LHCN-M2 (cell line): ENCODE results near the gene FOCAD. TPM values are rescaled to one million over a fixed set of nuclear protein-coding genes. Genes with fewer than 3 reads are reported as not detected.
"Not testable (repeated sequence)": the region's sequence is repeated elsewhere in the genome, so short reads cannot be mapped to it uniquely, and the experiment has no call there.

ENCODE experiments used
- DNase-seq: peaks from one replicate; pipeline ENCODE4 v3.0.0-alpha.2; 2012; ENCODE audit warnings: low read depth
- polyA plus RNA-seq: library from polyadenylated mRNA; unstranded; fragments of >200 nt; gene quantifications from one replicate; pipeline ENCODE4 v1.2.1, GENCODE V29; 2012; ENCODE audit warnings: missing spikeins
- total RNA-seq: library from RNA; depleted of rRNA; stranded (reverse); fragments of >200 nt; gene quantifications from 2 replicates; pipeline ENCODE4 v1.2.3, GENCODE V29; 2014; rRNA removed

The FOCAD gene, protein sequence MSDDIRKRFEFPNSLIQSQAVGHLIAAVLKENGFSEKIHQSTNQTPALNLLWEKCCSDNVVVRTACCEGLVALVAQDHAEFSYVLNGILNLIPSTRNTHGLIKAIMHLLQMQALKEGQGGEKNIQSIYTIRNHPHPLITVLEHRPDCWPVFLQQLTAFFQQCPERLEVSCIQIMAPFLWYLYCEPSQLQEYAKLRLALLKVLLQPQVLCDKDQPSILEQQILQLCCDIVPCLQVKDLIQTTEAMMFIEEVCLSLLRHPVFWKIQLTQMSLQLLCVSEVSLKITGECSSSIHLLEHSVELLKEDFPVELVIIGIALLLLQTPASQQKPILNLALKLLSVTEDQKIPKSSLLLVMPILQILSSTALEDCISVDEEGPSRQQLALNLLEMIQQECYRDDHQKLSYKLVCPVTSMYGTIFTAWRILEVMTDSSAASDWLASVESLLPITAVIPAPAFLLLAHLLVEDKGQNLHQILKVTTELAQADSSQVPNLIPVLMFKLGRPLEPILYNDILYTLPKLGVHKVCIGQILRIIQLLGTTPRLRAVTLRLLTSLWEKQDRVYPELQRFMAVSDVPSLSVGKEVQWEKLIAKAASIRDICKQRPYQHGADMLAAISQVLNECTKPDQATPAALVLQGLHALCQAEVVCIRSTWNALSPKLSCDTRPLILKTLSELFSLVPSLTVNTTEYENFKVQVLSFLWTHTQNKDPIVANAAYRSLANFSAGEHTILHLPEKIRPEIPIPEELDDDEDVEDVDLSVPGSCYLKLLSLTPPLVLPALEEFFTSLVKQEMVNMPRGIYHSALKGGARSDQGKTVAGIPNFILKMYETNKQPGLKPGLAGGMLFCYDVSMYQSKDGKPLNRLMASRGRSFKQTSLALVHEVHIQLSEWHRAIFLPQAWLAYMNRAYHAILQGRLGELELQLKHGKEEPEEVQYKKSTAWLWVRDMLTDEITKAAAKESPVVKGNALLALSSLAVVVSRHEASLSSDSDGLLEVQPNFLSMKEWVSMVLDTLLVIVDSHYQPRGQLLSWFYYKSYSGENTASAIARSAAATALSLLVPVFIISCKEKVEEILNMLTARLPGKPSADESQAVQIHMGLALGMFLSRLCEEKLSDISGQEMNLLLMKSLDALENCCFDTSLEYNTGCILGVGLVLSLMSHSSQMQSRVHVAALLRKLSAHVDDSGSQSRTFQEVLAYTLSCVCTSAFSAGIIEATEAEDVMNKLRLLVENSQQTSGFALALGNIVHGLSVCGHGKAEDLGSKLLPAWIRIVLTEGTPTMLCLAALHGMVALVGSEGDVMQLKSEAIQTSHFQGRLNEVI (N-terminal part only)
- 36.0 and 36.8 TPM in 2 replicates for total RNA-seq
- 17.0 TPM for polyA plus RNA-seq

DNA sequence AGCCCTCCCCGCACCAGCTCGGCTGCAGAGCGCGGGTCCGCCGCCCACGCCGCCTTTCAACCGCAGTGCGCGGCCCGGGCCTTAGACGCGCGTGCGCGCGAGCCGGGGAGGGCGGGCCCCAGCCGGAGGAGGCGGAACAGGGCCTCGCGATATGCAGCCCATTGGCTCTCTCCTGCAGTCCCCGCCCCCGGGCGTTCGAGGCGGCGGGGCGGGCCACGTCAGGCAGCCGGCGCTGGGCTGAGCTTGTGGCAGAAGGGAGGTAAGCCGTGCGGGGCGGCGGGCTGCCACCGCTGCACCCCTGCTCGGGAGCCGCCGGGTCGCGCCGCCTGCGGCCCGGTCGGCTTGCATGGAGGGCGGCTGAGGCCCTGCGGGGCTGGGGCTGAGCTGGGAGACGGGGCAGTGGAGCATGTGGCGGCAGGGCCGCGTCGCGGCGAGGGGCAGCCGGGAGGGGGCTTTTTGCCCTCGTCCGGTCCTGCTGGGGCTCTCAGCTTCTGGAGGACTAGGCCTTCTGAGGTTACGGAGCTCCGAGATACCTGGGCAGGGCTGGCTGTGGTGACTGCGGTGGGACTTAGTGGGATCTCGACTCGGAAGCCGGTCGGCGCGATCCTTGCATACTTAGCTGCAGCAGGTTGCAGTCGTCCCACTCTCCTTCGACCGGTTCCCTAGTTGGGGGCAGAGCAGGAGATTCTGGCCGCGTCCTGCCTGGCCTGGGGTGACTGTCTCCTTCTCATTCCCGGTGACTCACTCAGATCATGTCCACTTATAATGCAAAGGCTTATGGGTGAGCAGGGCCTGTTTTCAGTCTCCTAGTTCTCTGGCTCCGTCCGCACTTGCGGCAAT, at the start of gene FOCAD:
Gene FOCAD (plus strand): TSS at position 225 of the 840 bp plus-strand sequence. CDS start 31,095 bp downstream, outside the sequence.
- DNase-seq, result peak; percentile 91

DNA sequence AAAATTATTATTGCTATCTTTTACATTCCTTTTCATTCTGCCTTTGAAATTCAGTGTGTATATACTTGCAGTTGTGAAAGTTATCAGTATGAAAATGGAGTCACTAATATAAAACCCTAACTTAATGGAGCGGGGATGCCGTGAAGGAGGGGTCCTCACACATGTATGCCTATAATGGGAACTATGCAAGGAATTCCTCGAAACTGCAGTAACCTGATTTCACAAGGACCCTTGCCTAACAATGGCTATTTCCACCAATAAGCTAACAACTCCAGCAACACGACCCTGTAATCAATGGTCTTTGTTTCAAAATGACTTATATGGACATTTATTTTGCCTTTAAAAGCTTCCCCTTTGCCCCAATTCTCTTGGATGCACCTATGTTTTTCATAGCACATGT, 49.2 kb upstream of the FOCAD start:
- DNase-seq, result no peak

DNA sequence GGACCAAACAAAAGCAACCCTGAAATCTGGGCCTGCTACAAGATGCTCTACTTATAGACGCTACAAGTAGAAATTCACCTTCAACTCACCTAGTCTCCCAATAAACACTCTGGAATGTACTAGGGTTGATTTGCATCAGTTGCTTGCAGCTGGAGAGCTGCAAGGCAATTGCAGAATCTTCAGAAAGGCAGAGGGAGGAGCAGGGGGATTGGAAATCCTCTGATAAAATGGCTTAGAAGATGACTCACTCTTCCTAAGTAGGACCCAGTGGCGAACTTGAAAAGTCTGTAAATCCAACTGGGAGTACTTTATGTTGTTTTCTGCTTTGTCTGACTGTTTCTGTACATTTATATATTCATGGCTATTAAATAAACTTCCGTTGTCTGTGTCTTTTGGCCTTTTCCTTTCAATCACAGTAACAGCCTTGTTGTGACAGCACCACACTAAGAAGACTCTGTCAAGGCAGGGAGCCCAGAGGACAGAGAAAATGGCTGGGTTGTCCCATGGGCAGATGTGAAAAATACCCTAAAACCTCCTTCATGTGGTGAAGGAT, 47.1 kb upstream of the FOCAD start:
- no peak for DNase-seq

DNA sequence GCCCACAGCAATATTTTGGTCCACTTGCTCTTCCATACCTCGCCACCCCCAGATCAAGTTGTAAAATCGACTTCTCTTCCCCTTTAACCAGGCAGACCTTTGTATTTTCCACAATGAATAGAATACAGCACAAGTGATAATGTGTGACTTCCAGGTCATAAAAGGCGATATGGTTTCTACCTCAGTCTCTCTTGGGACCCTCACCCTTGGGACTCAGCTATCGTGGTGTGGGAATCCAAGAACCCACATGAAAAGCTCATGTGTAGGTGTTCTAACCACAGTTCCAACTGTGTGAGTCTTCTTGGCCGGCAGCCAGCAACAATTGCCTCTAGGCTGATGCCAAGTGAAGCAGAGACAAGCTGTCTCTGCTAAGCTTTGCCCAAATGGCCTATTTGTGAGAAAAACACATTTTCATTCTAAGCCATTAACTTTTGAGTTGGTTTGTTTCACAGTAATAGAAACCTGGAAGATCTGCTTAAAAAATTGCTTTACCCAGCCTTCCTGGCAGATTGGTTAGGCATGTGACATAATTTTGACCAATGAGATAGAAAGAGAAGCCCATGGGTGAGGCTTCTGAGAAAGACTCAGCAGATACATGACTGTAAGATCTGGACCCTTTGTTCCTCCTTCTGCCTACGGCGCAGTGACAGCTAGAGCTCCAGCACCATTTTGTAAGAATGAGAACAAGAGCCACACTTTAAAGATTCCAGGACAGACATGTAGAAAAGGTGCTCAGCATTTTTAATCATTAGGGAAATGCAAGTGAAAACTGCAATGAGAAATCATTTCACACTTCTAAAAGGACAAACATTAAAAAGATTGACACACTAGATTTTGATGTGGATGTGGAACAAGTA, 43.5 kb upstream of the FOCAD start:
- DNase-seq, result peak; percentile 57

DNA sequence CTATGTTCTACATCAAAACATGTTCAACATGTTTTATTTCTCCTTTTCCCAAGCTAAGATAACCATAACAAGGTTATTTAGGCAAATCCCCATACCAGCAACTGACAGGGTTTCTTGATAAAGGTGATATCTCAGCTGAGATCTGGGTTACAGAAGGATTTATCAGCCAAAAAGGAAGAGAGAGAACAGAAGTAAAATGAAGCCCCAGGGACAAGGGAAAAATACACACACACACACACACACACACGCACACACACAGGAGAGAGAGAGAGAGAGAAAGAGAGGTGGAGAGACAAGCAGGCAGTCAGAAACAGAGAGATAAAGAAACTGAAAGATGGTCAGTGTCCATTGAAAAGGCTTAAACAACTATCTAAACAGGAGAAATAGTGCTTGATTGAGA, 42.0 kb upstream of the FOCAD start:
- no peak for DNase-seq

DNA sequence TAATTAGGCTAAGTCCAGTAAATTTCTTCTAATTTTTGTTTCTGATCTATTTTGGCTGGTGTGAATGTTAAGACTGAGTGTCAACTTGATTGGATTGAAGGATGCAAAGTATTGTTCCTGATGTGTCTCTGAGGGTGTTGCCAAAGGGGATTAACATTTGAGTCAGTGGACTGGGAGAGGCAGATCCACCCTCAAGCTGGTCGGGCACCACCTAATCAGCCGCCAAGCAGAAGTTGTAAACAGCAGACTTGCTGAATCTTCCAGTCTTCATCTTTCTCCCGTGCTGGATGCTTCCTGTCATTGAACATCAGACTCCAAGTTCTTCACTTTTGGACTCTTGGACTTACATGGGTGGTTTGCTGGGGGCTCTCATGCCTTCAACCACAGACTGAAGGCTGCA, 40.4 kb upstream of the FOCAD start:
- DNase-seq, result no peak

DNA sequence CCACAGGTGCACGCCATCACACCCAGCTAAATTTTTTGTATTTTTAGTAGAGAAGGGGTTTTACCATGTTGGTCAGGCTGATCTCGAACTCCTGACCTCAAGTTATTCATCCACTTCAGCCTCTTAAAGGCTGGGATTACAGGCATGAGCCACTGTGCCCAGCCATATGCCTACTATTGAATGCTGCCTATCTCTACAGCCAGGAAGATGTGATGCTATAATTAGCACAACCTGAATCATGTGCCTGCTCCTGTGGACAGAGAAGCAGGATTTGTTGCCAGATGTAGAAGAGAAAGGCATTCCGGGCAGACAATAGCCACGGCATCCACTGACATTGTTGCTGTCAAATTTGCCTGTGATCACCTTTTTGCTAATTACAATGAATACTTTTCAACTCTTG, 37.4 kb upstream of the FOCAD start:
- peak; percentile 25 for DNase-seq

DNA sequence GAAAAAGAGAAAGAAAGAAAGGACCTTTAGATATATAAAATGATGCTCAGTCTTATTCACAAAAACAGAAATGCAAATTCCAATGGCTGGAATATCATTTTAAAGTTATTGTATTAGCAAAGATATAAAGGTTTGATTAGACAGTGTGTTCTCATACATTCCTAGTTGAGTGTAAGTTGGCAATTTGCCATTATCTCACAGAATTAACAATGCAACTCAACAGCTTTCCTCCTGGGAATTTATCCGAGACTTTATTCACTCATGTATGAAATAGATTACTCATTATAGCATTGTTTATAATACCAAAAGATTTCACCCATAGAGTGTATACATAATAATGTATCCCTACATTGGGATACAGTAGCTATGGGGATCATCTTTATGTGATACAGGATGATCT, 34.7 kb upstream of the FOCAD start:
- no peak for DNase-seq

DNA sequence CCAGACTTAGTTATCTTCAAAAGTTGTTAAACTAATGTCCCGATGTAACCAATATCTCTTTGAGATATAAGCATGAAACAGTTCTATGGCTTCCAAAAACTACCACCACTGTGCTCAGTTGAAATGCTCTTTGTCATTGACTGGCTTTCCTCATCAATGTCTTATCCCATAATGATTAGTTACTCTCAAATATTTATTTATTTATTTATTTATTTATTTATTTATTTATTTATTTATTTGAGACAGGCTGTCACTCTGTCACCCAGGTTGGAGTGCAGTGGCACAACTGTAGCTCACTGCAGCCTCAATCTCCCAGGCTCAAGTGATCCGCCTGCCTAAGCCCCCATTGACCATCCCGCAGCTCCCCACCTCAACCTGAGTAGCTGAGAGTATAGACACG, 33.7 kb upstream of the FOCAD start:
- DNase-seq, result no peak

DNA sequence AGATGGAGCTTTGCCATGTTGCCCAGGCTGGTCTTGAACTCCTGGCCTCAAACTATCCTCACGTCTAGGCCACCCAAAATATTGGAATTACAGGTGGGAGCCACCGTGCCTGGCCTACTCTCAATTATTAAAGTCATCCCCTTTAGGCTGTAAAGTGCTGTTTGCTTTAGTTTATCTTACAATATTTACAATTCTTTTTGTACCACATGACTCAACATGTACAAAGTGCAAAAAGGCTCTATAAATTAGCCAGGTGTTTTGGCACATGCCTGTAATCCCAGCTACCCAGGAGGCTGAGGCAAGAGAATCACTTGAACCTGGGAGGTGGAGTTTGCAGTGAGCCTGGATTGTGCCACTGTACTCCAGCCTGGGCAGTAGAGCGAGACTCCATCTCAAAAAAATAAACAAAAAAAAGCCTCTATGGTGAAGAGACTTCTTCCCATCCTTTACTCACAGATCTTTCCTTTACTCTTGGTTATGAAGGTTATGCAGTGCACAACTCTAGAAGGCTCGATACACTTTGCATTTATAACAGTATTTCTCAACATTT, 33.2 kb upstream of the FOCAD start:
- no peak for DNase-seq

DNA sequence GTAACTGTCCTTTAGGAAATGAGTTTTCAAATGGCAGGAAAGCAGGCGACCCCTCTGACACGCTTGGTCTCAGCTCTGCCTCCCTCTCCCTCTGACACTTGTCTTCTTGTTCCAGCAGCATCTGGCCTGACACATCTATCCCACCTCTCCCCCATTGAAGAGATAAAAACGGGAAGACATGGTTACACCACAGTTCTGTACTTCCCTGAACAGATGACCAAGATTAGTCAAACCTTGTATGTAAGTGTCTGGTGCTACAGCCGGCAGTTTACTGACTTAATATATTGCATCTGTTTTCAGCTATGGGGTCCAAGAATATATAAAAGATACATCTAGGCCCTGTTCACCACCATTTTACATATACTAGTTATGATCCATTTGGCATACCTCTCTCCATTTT, 32.1 kb upstream of the FOCAD start:
- DNase-seq, result no peak

DNA sequence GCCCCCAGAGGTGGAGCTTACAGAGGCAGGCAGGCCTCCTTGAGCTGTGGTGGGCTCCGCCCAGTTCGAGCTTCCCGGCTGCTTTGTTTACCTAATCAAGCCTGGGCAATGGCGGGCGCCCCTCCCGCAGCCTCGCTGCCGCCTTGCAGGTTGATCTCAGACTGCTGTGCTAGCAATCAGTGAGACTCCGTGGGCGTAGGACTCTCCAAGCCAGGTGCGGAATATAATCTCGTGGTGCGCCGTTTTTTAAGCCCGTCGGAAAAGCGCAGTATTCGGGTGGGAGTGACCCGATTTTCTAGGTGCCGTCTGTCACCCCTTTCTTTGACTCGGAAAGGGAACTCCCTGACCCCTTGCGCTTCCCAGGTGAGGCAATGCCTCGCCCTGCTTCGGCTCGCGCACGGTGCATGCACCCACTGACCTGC, 25.8 kb upstream of the FOCAD start:
- not testable (repeated sequence) for DNase-seq

DNA sequence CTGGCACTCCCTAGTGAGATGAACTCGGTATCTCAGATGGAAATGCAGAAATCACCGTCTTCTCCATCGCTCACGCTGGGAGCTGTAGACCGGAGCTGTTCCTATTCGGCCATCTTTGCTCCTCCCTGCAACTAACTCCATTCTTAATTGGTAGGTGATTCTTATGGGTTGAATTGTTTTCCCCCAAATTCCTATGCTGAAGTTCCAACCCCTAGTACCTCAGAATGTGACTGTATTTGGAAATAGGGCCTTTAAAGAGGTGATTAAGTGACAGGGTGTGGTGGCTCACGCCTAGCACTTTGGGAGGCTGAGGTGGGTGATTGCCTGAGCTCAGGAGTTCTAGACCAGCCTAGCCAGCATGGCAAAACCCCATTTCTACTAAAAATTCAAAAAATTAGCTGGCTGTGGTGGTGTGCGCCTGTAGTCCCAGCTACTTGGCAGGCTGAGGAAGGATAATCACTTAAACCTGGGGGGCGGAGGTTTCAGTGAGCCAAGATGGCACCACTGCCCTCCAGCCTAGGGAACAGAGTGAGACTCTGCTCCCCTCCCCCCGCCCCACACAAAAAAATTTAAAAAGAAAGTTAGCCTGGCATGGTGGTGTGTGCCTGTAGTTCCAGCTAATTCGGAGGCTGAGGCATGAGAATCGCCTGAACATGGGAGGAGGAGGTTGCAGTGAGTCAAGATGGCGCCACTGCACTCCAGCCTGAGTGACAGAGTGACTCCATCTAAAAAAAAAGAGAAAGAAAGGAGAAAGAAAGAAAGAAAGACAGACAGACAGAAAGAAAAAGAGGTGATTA, 25.2 kb upstream of the FOCAD start:
- no peak for DNase-seq

DNA sequence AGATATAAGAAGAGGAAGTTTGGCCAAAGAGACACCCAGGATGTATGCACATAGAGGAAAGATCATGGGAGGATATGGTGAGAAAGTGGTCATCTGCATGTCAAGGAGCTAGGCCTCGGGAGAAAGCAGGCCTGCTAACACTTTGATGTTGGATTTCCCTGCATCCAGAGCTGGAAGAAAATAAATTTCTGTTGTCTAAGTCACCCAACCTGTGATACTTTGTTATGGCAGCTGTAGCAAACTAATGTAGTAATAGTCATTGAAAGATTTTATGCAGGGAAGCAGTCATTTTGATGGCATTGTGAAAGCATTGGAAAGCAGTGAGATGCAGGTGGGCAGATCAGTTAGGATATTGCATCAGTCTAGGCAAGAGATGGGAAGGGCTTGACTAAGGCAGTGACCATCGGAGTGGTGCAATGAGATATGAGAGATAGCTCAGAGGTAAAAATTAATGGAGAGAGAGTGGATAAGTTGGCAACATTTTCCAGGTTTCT, 24.5 kb upstream of the FOCAD start:
- no peak for DNase-seq

DNA sequence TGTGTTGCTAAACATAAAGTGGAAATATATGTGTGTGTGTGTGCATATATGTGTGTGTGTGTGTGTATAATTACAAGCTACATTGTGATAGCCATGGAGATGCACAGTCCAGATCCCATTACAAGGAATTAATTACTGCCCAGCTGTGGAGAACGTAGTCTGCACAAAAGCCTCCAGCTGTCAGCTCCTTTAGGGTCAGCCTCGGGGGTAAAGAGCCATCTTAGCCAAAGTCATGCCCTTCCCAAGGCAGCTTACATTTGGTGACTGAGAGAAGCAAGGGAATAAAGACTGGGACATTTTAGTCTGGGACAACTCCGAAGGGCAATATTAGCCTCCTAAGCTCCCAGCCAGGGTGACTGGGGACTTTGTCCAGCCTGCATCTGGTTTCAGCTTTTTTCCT, 21.9 kb upstream of the FOCAD start:
- DNase-seq, result no peak

DNA sequence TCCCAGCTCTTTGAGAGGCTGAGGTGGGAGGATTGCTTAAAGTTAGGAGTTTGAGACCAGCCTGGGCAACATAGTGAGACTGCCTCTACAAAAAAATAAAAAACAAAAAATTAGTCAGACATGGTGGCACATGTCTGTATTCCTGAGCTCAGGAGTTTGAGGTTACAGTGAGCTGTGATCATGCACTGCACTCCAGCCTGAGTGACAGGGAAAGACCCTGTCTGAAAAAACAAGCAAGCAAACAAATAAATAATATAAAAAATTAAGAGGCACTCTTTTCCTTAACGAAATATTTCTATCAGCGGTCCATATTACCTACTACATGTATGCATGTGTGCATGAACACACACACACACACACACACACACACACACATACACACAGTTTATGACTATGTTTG, 20.9 kb upstream of the FOCAD start:
- DNase-seq, result no peak

DNA sequence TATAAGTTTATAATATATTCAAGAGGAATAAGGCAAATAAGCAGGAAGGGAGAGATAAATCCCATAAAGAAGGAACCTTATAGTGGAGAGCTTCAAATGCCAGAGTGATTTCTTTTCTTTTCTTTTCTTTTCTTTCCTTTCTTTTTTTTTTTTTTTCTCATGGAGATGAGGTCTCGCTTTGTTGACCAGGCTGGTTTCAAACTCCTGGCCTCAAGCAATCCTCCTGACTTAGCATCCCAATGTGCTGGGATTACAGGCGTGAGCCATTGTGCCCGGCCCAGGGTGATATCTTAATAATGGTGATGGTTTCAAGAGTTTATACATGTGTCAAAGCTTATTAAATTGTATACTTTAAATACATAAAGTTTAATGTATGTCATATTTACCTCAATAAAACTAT, 19.6 kb upstream of the FOCAD start:
- no peak for DNase-seq

DNA sequence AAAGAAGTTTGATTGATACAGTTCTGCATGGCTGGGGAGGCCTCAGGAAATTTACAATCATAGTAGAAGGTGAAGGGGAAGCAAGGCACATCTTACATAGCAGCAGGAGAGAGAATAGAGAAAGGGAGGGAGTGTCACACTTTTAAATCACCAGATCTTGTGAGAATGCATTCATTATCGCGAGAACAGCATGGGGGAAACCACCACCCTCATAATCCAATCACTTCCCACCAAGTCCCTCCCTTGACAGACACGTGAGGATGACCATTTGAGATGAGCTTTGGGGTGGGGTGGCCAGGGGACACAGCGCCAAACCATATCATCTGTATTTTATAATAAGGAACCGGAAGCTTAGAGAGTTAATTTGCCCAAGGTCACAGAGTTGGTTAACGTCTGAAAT, 13.7 kb upstream of the FOCAD start:
- DNase-seq, result no peak
